ENCODE data around the gene SLC38A9. TPM values are rescaled to one million over a fixed set of nuclear protein-coding genes. Genes with fewer than 3 reads are reported as not detected.

The SLC38A9 gene
- total RNA-seq, 2 donors from 2014 or later: 4.8 to 9.1 TPM

- no peak for DNase-seq (ENCODE audit: low spot score)
- TF ChIP-seq CTCF (IDR thresholded peaks at IDR 0.05): no peak
- Histone ChIP-seq H3K36me3 (no peaks in the 10 kb centered on the region), H3K27ac (no peak overlapping the region), H3K4me3 (no peak overlapping the region), H3K4me1 (peaks cover 0 to 33% of the 10 kb centered on the region in 2 donors), H3K9me3 (no peaks in the 10 kb centered on the region), H3K27me3 (no peaks in the 10 kb centered on the region)
Measured at GRCh38 chr5:55679556-55679955, 32.6 kb downstream of the SLC38A9 start.

GRCh38 chr5:55675119-55675518, 37.0 kb downstream of the SLC38A9 start:
- Histone ChIP-seq H3K4me3 (no peak overlapping the region), H3K9me3 (no peaks in the 10 kb centered on the region), H3K36me3 (no peaks in the 10 kb centered on the region), H3K27ac (peak overlapping the region in 1 of 2 donors; percentile 23), H3K4me1 (peaks cover 0 to 33% of the 10 kb centered on the region in 2 donors), H3K27me3 (no peaks in the 10 kb centered on the region)
- no peak for TF ChIP-seq CTCF (IDR thresholded peaks at IDR 0.05)
- DNase-seq (ENCODE audit: low spot score): no peak

- H3K9me3 ChIP-seq: no peaks in the 10 kb centered on the region
- peaks cover 0 to 26% of the 10 kb centered on the region in 2 donors for H3K4me1 ChIP-seq
- no peak overlapping the region for H3K27ac ChIP-seq
- TF ChIP-seq CTCF (IDR thresholded peaks at IDR 0.05): no peak
- no peaks in the 10 kb centered on the region for H3K27me3 ChIP-seq
- no peaks in the 10 kb centered on the region for H3K36me3 ChIP-seq
- DNase-seq (ENCODE audit: low spot score): no peak
- no peak overlapping the region for H3K4me3 ChIP-seq
Measured at GRCh38 chr5:55674340-55674739, 37.8 kb downstream of the SLC38A9 start.

GRCh38 chr5:55672477-55672911, 39.6 kb downstream of the SLC38A9 start:
- Histone ChIP-seq H3K27ac (peak overlapping the region in 1 of 2 donors; percentile 2), H3K9me3 (no peaks in the 10 kb centered on the region), H3K36me3 (no peaks in the 10 kb centered on the region), H3K4me1 (peaks cover 0 to 26% of the 10 kb centered on the region in 2 donors), H3K4me3 (no peak overlapping the region), H3K27me3 (no peaks in the 10 kb centered on the region)
- no peak for TF ChIP-seq CTCF (IDR thresholded peaks at IDR 0.05)
- no peak for DNase-seq (ENCODE audit: low spot score)

- Histone ChIP-seq H3K27ac (peak overlapping the region in 1 of 2 donors; percentile 2), H3K4me3 (no peak overlapping the region), H3K27me3 (no peaks in the 10 kb centered on the region), H3K9me3 (no peaks in the 10 kb centered on the region), H3K4me1 (peaks cover 0 to 26% of the 10 kb centered on the region in 2 donors), H3K36me3 (no peaks in the 10 kb centered on the region)
- no peak for TF ChIP-seq CTCF (IDR thresholded peaks at IDR 0.05)
- DNase-seq (ENCODE audit: low spot score): no peak
Measured at GRCh38 chr5:55671975-55672374, 40.1 kb downstream of the SLC38A9 start.

- no peak for DNase-seq (ENCODE audit: low spot score)
- Histone ChIP-seq H3K4me1 (peaks cover 0 to 12% of the 10 kb centered on the region in 2 donors), H3K36me3 (peaks cover 10% of the 10 kb centered on the region), H3K9me3 (no peaks in the 10 kb centered on the region), H3K27ac (no peak overlapping the region), H3K4me3 (no peak overlapping the region), H3K27me3 (no peaks in the 10 kb centered on the region)
- TF ChIP-seq CTCF (IDR thresholded peaks at IDR 0.05): no peak
Measured at GRCh38 chr5:55668356-55668755, 43.8 kb downstream of the SLC38A9 start.

All from right atrium auricular region (tissue), 2 donors.